Renal pelvis (tissue), 4 donors: Measurements from ENCODE around the gene SLC1A2. TPM values are rescaled to one million over a fixed set of nuclear protein-coding genes. Genes with fewer than 3 reads are reported as not detected.
A peak's percentile ranks its signal among the peaks of the same experiment; 100 is the strongest.

Experiments
- DNase-seq: peaks from one replicate; pipeline ENCODE4 v3.0.0-alpha.2; 2013
- polyA plus RNA-seq, 3 donors: library from polyadenylated mRNA; unstranded; fragments of 120-200 nt; gene quantifications; one replicate each; pipeline ENCODE4 v1.2.1, GENCODE V29; 2013; ENCODE audit not compliant: insufficient read length in 3 of 3

Gene SLC1A2
- polyA plus RNA-seq, 3 donors, result 0.44 to 0.61 (median 0.52) TPM

GRCh38 chr11:35223991-35224390 is 195.4 kb downstream of the SLC1A2 start:
- DNase-seq, result no peak

- DNase-seq, result peak; percentile 85
These were observed 196.0 kb downstream of the SLC1A2 start for GRCh38 chr11:35223371-35223796.

- no peak for DNase-seq
These were observed 200.4 kb downstream of the SLC1A2 start for GRCh38 chr11:35218956-35219355.

- DNase-seq, result no peak
These were observed 202.2 kb downstream of the SLC1A2 start for GRCh38 chr11:35216962-35217678.

- no peak for DNase-seq
These were observed 203.4 kb downstream of the SLC1A2 start for GRCh38 chr11:35215945-35216344.

GRCh38 chr11:35214792-35215193 is 204.6 kb downstream of the SLC1A2 start:
- no peak for DNase-seq

- DNase-seq, result no peak
These were observed 205.1 kb downstream of the SLC1A2 start for GRCh38 chr11:35214226-35214770.

- DNase-seq, result no peak
These were observed 207.4 kb downstream of the SLC1A2 start for GRCh38 chr11:35211952-35212351.

GRCh38 chr11:35210876-35211546 is 208.3 kb downstream of the SLC1A2 start:
- DNase-seq, result no peak

GRCh38 chr11:35208795-35209194 is 210.6 kb downstream of the SLC1A2 start:
- no peak for DNase-seq

GRCh38 chr11:35207471-35208403 is 211.6 kb downstream of the SLC1A2 start:
- DNase-seq, result no peak

GRCh38 chr11:35206616-35207015 is 212.7 kb downstream of the SLC1A2 start:
- no peak for DNase-seq

- no peak for DNase-seq
These were observed 214.7 kb downstream of the SLC1A2 start for GRCh38 chr11:35204614-35205013.

Other genes starting within 250 kb of the SLC1A2 start
- 1 to 10 TPM; 3.8 to 9.4 (median 5.9) TPM for gene PAMR1, start 106.1 kb upstream of the SLC1A2 start, polyA plus RNA-seq
- 10 to 100 TPM; 17.6 to 25.3 (median 19.5) TPM for gene FJX1, start 198.9 kb upstream of the SLC1A2 start, polyA plus RNA-seq
- 100 to 1,000 TPM in 1 of 3 donors, 10 to 100 TPM in 2; 85.2 to 100 (median 91.3) TPM for gene TRIM44, start 243.2 kb upstream of the SLC1A2 start, polyA plus RNA-seq